ENCODE measurements around the gene NPW. TPM values are rescaled to one million over a fixed set of nuclear protein-coding genes. Genes with fewer than 3 reads are reported as not detected.
"Not testable (repeated sequence)": the region's sequence is repeated elsewhere in the genome, so short reads cannot be mapped to it uniquely, and the experiment has no call there.

NPW gene
- total RNA-seq, 1 donor from 2014 or later: 5.0 TPM

DNA sequence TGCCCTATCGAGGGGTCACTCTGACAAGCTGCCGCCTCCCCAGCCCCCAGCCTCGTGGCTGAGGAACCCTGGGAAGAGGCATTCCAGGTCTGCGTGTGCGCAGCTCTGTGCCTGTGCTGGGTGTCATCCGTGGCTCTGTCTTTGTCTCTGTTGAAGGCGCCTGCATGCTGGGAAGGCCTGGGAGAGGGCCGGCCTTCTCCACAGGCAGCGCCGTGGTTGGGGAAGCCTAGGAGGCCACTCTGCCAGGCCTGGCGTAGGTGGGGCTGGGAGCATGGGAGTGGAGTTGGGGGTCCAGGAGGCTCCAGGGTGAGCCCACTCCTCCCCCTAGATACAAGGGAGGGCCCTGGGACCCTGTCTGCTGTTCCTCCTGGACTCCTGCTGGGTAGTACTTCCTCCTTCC is 10.5 kb downstream of the NPW start:
- no peak overlapping the region for H3K4me3 Mint-ChIP-seq (ENCODE audit: low read depth)
- TF ChIP-seq, protein P1, sequence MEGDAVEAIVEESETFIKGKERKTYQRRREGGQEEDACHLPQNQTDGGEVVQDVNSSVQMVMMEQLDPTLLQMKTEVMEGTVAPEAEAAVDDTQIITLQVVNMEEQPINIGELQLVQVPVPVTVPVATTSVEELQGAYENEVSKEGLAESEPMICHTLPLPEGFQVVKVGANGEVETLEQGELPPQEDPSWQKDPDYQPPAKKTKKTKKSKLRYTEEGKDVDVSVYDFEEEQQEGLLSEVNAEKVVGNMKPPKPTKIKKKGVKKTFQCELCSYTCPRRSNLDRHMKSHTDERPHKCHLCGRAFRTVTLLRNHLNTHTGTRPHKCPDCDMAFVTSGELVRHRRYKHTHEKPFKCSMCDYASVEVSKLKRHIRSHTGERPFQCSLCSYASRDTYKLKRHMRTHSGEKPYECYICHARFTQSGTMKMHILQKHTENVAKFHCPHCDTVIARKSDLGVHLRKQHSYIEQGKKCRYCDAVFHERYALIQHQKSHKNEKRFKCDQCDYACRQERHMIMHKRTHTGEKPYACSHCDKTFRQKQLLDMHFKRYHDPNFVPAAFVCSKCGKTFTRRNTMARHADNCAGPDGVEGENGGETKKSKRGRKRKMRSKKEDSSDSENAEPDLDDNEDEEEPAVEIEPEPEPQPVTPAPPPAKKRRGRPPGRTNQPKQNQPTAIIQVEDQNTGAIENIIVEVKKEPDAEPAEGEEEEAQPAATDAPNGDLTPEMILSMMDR (IDR thresholded peaks at IDR 0.05; ENCODE audit: unreplicated experiment): no peak
- peaks cover 1% of the 10 kb centered on the region for H3K4me1 Mint-ChIP-seq (ENCODE audit: low read depth)
- no peak for DNase-seq (ENCODE audit: low spot score, unreplicated experiment)
- H3K27me3 Mint-ChIP-seq: peaks cover 15% of the 10 kb centered on the region
- no peaks in the 10 kb centered on the region for H3K36me3 Mint-ChIP-seq (ENCODE audit: insufficient read depth)
- no peak overlapping the region for H3K27ac Mint-ChIP-seq
- H3K9me3 Mint-ChIP-seq (ENCODE audit: low read depth): no peaks in the 10 kb centered on the region

DNA sequence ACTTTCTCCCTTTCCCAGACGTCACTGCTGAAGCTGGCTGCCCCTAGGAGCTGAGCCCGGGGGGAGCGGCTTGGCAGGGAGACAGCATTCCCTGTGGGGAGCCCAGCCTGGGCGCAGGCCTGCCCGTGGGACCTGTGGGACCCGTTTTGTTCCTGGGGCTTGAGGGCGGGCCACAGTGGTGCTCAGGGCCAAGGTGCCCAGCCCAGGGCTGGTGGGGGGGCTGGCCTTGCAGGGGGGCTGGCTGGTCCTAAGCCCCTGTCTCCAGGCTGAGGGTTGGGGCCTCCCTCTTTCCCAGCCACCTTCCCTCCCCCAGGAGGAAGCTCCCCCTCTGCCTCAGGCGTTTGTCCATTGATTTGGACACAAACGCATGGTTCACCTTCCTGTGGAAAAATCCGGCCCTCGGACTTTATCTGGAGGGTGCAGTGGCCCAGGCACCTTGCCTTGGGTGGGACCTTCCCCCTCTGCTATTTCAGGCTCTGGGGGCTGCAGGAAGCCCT is 11.5 kb downstream of the NPW start:
- no peaks in the 10 kb centered on the region for H3K36me3 Mint-ChIP-seq (ENCODE audit: insufficient read depth)
- H3K9me3 Mint-ChIP-seq (ENCODE audit: low read depth): no peaks in the 10 kb centered on the region
- H3K4me3 Mint-ChIP-seq (ENCODE audit: low read depth): no peak overlapping the region
- TF ChIP-seq, protein P1 (IDR thresholded peaks at IDR 0.05; ENCODE audit: unreplicated experiment): no peak
- DNase-seq (ENCODE audit: low spot score, unreplicated experiment): no peak
- peaks cover 1% of the 10 kb centered on the region for H3K4me1 Mint-ChIP-seq (ENCODE audit: low read depth)
- H3K27ac Mint-ChIP-seq: no peak overlapping the region
- peaks cover 9% of the 10 kb centered on the region for H3K27me3 Mint-ChIP-seq

DNA sequence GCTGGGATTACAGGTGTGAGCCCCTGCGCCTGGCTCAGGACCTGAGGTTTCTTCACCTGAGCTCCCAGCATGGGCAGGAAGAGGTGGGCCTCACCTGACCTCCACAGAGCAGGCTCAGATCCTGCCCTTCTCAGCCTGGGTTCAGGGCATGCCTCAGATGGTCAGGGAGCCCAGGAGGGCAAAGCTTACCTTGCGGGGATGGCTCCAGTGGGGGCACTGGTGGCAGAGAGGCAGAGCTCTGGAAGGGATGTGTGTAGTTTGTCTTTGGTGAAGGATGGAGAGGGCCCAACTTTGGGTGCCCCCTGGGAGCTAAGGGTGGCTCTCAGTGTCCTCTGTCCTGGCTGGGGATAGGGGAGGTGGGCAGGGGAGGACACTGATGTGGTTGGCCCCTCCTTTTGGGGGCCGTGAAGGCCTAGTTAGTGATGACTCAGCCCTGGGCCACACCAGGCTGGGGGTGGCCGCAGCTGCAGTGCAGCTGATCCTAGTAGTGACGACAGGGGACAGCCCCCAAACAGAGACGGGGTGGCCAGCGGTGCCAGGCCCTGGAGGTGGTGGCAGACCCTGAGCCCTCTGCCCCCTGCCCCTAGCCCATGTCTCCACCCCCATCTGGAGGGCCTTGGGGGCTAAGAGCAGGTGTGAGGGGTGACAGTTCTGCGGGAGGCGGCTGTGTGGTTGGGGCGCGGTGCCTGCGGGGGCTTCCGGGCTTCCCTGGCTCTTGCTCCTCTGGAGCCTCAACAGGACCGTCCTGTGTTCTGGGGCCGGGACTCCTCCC is 12.9 kb downstream of the NPW start:
- peaks cover 8% of the 10 kb centered on the region for H3K27me3 Mint-ChIP-seq
- H3K4me3 Mint-ChIP-seq (ENCODE audit: low read depth): no peak overlapping the region
- peaks cover under 1% of the 10 kb centered on the region for H3K4me1 Mint-ChIP-seq (ENCODE audit: low read depth)
- no peaks in the 10 kb centered on the region for H3K9me3 Mint-ChIP-seq (ENCODE audit: low read depth)
- DNase-seq (ENCODE audit: low spot score, unreplicated experiment): no peak
- H3K36me3 Mint-ChIP-seq (ENCODE audit: insufficient read depth): no peaks in the 10 kb centered on the region
- no peak overlapping the region for H3K27ac Mint-ChIP-seq
- TF ChIP-seq, protein P1 (IDR thresholded peaks at IDR 0.05; ENCODE audit: unreplicated experiment): no peak

DNA sequence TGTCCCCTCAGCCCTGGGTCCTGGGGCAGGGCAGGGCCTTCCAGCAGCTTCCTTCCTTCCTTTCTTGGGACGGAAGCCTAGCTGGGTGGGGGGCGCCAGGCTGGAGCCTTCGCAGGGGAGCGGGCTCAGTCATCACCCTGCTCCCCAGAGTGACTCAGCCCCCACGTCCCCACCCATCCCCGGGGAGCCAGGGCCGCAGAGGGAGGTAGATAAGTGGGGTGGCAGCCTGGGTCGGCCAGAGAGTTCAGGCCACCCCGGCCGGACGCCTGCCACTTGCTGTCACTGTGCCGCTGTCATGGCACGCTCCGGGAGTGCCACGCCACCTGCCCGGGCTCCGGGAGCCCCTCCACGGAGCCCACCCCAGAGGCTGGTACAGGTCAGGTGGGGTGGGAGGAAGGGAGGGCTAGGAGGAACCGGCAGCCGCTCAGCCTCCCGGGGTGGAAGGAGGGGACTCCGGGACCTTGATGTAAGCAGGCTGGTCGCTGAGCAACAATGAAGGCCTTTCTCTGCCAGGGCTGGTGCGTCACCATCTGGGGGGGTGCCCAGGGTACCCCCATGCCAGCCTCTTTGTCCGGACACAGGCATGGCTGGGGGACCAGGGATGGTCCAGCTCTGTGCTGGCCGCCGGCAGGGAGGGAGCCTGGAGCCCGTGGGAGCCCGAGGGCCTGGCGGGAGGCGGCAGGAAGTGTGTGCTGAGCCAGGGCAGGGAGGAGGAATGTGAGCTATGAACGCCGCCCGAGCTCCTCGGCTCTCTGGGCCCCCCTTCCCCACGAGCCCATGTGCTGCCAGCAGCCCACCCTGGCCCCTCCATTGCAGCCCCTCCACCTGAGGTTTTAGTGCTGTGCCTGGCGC is 13.7 kb downstream of the NPW start:
- no peaks in the 10 kb centered on the region for H3K4me1 Mint-ChIP-seq (ENCODE audit: low read depth)
- H3K36me3 Mint-ChIP-seq (ENCODE audit: insufficient read depth): no peaks in the 10 kb centered on the region
- DNase-seq (ENCODE audit: low spot score, unreplicated experiment): no peak
- H3K9me3 Mint-ChIP-seq (ENCODE audit: low read depth): no peaks in the 10 kb centered on the region
- no peak overlapping the region for H3K4me3 Mint-ChIP-seq (ENCODE audit: low read depth)
- TF ChIP-seq, protein P1 (IDR thresholded peaks at IDR 0.05; ENCODE audit: unreplicated experiment): no peak
- H3K27ac Mint-ChIP-seq: no peak overlapping the region
- peaks cover 1% of the 10 kb centered on the region for H3K27me3 Mint-ChIP-seq

DNA sequence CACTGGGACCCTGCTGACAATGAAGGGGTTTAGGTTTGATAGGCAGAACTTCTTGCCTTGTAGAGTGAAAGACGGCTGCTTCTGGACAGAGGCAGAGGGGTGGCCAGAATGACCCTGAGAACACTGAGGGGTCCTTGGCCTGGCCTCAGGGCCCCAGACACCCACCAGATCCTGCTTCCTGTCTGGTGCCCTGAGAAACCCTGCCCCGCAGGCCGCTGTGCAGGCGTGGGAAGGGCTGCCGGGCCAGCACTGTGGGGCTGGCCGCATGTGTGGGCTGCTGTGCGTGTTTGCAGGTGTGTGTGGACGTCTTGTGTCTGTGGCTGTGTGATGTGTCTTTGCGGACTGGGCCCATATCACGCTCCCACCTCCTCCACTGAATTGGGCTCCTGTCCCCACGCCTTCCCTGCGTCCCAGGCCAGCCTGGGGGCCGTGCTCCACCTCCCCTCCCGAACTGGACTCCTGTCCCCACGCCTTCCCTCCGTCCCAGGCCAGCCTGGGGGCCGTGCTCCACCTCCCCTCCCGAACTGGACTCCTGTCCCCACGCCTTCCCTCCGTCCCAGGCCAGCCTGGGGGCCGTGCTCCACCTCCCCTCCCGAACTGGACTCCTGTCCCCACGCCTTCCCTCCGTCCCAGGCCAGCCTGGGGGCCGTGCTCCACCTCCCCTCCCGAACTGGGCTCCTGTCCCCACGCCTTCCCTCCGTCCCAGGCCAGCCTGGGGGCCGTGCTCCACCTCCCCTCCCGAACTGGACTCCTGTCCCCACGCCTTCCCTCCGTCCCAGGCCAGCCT is 14.5 kb downstream of the NPW start:
- H3K27ac Mint-ChIP-seq; H3K4me1 Mint-ChIP-seq (ENCODE audit: low read depth); DNase-seq (ENCODE audit: low spot score, unreplicated experiment); H3K9me3 Mint-ChIP-seq (ENCODE audit: low read depth); H3K36me3 Mint-ChIP-seq (ENCODE audit: insufficient read depth); H3K27me3 Mint-ChIP-seq; H3K4me3 Mint-ChIP-seq (ENCODE audit: low read depth): not testable (repeated sequence)
